Esophagus squamous epithelium (tissue), 4 donors: Measurements from ENCODE around the gene CRACDL.

Experiments used
- POLR2A ChIP-seq, 4 donors: fragments of 450-650 bp; IDR thresholded peaks; one replicate each; pipeline ENCODE4 v1.6.1; 2017; ENCODE audit warnings: antibody characterized with exemption in 4 of 4, mild to moderate bottlenecking in 4 of 4, moderate library complexity in 3 of 4
- TF ChIP-seq, protein P1 (sequence below), 6 experiments: fragments of 450-650 bp in 4 of 6; fragments of 200-600 bp in 2 of 6; sonication (generic) in 2 of 6; IDR thresholded peaks; one replicate each; pipeline ENCODE4 v1.5.1; 2016 to 2019; ENCODE audit warnings: antibody characterized with exemption in 6 of 6, mild to moderate bottlenecking in 4 of 6, moderate library complexity in 4 of 6

DNA sequence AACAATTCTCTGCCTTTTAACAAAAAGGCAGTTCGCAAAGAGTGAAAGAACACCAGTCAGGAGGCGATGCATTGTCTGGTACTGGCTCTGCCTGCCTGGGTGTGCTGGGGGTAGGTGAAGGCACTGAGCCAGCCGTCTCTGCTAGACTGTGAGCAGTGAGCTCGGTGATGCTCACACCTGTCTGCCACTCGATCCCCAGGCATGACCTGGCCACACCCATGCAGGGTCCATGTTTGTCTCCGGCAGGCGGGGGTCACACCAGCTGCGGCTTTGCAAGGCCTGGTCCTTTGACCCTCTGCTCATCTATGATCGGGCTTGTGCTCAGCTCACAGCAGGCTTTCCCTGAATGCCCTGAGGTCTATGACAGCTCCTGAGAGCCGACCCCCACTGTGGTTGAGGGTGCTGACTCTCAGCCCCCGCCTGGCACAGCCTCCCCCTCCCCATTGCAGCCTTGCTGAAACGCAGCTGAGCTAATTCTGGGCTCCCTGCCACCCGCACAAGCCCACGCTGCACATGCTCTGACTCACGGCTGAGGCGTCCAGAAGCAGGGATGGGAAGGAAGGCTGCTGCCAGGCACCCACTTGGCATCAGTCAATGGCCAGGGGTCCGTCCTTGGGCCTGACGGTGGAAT, 23.7 kb downstream of the CRACDL start:
- TF ChIP-seq, protein P1, sequence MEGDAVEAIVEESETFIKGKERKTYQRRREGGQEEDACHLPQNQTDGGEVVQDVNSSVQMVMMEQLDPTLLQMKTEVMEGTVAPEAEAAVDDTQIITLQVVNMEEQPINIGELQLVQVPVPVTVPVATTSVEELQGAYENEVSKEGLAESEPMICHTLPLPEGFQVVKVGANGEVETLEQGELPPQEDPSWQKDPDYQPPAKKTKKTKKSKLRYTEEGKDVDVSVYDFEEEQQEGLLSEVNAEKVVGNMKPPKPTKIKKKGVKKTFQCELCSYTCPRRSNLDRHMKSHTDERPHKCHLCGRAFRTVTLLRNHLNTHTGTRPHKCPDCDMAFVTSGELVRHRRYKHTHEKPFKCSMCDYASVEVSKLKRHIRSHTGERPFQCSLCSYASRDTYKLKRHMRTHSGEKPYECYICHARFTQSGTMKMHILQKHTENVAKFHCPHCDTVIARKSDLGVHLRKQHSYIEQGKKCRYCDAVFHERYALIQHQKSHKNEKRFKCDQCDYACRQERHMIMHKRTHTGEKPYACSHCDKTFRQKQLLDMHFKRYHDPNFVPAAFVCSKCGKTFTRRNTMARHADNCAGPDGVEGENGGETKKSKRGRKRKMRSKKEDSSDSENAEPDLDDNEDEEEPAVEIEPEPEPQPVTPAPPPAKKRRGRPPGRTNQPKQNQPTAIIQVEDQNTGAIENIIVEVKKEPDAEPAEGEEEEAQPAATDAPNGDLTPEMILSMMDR (IDR thresholded peaks at IDR 0.05) = no peak
- TF ChIP-seq POLR2A (IDR thresholded peaks at IDR 0.05) = no peak
